ENCODE measurements around the gene HAUS7.

HAUS7 gene

DNA sequence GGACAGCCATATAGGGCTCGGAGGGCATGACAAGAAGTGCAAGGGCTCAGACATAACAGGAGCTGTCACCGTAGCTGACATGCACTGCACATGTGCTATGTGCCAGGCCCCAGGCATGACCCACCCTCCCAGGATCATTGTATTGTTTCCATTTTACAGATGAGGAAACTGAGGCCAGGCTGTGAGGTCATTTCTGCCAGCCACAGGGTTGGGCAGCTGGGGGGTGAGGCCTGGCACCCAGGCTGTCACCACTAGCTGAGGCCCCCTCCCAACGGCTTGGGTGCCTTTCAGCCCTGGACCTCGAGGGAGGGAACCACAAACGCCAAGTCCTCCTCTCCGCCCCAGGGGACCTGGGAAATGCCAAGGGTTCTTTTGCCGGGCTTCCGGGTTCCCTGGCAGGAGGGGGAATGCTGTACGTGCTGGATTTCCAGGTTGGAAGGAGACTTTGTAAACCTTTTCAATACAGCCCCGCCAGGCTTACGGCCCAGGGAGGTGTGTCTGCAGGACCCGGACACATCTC lies 37.2 kb downstream of the HAUS7 start:
- no peak for DNase-seq

DNA sequence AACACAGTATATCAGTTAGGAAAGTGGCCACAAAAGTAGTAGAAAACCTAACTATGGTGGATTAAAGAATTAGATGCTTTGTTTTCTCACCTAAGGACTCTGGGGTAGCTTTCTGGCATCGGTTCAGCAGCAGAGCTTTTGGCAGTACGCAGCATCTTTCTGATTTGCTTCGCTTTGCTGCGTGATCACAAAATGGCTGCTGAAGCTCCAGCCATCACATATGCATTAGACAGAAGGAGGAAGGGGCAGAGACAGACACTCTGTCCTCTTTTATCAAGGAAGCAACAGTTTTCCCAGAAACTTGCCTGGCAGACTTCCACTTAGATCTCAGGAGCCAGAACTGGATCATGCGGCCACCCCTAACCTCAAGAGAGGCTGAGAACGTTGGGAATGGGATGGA lies 39.6 kb downstream of the HAUS7 start:
- no peak for DNase-seq

DNA sequence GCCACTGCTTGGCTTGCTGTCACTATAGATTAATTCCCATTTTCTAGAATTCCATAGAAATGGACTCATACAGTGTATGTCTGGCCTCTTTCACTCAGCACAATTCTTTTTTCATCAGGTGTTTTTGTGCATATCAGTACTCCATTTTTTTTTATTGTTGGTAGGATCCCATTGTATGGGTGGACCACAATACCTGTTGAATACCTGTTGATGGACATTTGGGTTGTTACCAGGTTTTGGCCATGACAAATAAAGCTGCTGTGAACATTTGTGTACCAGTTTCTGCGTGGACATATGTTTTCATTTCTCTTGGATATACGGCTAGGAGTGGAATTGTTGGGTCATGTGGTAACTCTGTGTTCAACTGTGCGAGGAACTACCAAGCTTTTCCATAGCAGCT lies 44.2 kb downstream of the HAUS7 start:
- DNase-seq, result no peak

DNA sequence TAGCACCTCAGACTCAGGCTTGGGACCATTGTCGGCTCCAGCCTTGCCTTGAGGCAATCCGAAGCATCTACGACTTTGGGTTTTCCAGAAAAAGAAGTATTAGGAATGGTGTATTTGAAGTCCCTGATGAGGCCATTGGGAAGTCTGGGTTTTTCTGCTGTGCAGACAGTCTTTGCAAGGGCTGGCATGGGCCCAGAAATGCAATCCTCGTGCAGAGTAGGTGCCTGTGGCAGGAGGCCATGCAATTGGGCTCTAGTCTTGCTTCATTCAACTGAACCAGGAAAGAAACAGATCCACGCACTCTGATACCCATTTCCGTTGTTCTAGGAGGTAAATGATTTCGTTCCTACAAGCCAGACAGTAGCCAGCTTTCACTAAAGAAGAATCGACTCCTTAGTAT lies 46.7 kb downstream of the HAUS7 start:
- no peak for DNase-seq

DNA sequence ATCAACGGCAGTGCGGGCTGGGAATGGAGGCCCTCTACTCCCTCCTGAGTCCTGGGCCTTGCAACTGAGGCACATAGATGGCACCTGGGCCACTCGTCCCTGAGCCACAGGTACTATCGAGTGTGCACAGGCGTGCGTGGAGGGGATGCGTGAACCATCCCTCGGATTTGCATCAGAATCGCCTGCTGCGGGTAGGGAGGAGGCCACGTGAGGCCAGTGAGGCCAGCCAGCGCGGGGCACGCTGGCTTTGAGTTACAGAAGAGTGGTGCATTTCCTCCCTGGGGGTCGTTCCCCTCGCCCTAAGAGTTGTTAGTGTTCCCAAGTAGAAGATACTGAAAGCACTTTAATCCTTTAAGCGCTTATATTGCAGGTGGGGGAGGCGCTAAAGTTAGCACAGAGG lies 48.5 kb downstream of the HAUS7 start:
- no peak for DNase-seq

DNA sequence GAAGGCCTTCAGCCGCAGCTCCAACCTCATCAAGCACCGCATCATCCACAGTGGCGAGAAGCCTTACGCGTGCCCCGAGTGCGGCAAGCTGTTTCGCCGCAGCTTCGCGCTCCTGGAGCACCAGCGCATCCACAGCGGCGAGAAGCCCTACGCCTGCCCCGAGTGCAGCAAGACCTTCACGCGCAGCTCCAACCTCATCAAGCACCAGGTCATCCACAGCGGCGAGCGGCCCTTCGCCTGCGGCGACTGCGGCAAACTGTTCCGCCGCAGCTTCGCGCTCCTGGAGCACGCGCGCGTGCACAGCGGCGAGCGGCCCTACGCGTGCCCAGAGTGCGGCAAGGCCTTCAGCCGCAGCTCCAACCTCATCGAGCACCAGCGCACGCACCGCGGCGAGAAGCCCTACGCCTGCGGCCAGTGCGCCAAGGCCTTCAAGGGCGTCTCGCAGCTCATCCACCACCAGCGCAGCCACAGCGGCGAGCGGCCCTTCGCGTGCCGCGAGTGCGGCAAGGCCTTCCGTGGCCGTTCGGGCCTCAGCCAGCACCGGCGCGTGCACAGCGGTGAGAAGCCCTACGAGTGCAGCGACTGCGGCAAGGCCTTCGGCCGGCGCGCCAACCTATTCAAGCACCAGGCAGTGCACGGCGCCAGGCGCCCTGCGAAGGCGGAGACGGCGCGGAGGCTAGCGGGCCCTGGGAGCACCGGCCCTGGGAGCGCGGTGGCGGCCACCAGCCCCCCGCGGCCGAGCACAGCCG lies 49.4 kb downstream of the HAUS7 start:
- no peak for DNase-seq

DNA sequence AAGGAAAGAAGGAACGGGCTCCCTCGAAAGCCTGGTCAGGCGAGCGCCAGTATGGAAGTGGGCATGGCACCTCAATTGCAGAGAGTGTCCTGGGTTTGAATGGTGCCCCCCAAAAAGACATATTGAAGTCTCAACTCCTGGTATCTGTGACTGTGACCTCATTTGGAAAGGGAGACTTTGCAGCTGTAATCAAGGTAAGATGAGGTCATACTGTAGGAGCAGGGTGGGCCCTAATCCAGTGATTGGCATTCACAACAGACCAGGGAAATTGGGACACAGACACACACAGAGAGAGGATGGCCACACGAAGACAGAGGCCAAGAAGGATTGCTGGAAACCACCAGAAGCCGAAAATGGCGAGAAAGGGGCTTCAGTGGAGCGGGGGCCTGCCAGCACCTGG lies 52.7 kb downstream of the HAUS7 start:
- no peak for DNase-seq

DNA sequence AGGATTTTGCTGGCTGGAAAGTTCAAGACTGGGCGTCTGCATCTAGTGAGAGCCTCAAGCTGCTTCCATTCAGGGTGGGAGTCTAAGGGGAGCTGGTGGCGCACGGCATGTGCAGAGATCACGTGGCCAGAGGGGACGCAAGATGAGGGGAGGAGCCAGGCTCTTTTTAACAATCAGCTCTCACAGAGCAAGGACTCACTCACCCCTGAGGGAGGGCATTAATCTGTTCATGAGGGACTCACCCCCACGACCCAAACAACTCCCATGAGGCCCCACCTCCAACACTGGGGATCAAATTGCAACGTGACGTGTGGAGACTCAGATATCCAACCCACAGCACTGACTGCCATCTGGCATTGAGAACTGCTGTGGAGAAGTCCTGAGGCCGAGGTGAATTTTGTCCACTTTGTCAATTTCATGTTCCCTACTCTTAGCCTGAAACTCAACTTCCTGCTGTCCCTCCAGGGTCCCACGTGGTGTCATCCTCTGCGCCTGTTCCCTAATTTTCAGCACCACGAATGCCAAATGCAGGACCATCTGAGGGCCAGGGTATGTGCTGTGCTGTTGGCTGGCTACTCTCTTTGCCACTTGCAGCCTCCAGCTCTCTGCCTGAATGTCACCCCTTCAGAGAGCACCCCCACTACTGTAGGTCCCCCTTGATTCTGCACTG lies 53.5 kb downstream of the HAUS7 start:
- DNase-seq, result no peak

DNA sequence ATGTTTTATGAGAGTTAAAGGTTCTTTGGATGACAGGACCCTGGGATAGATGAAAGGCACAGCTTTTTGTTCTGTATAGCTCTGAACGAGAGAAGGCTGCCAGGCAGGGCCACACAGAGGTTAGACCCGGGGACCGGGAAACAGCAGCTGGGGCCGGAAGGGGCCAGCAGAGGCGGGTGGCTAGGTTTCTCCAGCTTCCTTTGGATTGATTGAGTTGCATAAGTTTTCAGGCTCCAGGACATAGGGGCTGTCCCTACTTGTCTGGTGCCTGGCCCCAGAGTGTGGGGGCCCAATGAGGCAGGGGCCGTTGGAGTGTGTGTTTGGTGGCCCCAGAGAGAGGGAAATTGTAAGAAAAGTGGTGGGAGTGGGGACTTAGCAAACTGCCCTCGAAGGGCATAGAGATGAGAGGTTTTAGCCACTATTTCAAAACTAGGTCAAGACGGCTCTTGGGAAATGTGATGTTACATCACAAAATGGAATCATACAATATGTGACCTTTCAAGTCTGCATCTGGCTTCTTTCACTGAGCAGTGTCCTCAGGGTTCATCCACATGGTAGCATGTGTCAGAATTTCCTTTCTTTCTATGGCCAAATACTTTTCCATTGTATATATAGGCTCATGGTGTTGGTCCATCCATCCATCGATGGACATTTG lies 55.4 kb downstream of the HAUS7 start:
- DNase-seq, result no peak

DNA sequence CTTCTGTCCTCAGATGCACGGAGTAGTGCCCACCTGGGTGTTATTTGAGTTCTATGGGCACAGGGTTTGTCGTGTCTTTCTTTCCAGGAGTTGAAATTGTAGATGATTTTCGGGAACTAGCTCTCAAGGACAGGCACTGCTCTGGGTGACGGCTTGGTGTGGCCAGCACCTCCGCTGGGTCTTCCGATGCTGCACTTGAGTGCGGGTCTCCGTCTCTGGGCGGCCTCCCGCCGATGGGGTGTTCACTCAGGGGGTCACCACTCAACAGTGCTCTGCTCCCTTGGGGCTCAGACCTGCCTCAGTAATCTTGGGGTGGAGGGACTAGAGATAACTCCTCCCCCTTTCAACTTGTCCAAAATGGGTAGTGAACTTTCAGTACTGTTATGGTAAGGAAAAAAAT lies 56.6 kb downstream of the HAUS7 start:
- DNase-seq, result no peak

DNA sequence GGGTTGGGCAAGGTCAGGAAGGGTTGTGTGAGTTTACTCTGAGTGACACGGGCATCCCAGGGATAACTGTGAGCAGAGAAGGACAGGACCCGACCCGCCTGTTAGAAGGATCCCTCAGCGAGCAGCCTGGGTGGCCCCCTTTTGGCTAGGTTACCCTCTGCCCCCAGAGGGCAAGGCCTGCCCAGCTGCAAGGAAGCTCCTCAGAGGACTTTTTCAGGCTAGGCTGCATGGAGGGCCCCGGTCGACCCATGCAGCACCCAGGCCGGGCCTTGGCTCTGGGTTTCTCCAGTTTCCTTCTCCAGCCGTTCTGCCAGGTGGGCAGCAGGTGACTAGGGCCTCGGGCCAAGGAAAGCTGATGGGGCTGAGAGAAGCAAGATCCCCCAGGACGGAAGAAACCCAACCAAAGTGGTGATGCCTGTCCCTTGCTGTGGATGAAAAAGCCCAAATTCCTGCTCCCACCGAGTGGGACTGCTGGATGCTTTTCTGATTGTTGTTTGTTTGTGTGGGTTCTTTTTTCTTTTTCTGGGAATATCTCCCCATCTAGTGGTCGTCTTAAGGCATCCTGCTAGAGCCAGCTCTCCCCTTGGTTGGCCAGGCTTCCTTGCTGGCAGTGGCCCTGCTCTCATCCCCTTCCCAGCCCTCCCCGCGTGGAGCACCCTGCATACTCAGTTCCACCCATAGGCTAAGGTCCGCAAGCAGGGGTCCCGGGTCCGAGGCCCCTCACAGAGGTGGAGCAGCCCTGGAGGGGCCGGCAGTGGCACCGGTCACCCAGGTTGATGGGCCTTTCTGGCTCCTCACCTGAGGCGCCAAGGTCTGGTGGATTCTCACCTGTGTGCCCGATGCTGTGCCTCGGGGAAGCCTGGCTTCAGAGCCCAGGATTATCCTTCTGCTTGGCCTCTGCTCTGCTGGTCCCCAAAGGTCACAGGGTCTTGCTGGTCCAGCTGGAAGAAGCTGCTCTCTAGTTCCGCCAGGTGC lies 57.3 kb downstream of the HAUS7 start:
- no peak for DNase-seq

DNA sequence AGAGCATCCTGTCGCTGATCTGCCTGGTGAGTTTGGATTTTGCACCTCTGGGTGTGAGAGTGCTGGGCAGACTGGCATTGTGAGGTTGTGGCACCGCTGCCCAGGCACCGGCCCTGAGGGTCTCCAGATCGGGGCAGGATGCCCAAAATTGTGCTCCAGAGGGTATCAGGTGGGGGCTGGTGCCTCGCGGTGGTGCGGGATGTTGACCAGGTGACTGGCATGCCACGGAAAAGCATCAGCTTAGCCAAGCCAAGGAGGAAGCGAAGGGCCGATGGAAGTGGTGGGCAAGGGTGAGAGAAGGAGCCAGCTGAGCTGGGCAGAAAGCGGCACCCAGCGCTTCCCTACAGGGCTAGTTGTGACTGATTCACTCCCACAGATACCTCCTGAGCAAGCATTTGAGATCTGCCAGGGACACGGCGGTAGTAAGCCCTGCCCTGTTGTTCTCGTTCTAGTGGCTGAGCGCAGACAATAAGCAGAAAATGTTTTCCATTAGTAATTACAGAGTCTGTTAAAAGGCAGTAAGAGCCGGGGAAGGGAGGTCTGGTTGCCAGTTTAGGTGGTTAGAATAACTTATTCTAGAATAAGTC lies 58.3 kb downstream of the HAUS7 start:
- DNase-seq, result no peak

DNA sequence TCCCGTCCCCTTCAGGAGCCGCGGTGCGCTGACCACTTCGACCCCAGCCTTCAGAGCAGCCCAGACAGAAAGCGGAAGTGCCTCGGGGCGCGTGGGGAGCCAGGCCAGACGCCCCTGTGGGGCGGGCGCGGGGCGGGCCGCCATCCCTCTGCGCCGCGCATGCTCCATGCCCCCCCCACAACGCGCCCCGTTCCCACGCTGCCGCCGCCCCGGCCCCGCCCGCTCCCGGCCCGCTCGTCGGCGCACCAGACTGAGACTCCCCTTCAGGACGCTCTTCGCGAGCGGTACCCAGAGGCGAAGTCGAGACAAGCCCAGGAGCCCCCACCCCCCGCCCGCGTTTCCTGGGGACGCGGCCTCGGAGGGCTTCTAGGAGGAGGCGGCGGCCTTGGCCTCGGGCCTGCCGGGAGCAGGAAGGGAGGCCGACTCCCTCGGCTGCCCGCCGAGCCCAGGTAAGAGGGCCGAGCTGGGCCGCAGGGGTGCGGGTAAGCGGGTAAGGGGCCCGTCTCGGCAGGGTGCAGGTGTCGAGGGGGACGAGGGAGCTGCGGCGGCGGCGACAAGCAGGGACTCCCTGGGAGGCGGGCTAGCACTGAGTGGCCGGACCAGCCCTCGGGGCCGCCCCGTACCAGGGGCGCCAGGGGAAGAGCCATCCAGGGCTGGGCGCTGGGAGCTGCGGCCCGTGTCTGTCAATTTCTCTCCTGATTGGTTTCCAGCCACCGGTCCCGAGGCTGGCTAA lies 59.0 kb downstream of the HAUS7 start, which contains the start of gene ZFP92:
TSS of gene ZFP92 (plus strand) at position 218 of the 733 bp plus-strand sequence. CDS start 6,851 bp downstream, outside the sequence.
- DNase-seq, result no peak

DNA sequence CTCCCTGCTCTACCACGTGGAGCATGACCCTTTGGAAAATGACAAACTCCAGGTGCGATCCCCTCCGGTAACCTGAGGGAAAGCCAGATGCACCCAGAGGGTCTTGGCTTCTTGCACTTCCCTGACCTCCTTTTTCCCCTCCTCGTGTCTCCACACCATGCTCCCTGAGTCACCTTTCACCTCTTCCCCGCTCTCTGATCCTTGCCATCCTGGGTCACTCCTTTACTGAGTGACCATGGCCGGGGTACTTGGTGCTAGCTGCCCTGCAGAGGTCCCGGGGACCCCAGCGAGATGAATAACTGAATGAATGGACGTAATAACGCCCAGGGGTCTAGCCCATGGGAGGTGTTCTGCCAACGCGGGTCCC lies 59.5 kb downstream of the HAUS7 start:
- no peak for DNase-seq

DNA sequence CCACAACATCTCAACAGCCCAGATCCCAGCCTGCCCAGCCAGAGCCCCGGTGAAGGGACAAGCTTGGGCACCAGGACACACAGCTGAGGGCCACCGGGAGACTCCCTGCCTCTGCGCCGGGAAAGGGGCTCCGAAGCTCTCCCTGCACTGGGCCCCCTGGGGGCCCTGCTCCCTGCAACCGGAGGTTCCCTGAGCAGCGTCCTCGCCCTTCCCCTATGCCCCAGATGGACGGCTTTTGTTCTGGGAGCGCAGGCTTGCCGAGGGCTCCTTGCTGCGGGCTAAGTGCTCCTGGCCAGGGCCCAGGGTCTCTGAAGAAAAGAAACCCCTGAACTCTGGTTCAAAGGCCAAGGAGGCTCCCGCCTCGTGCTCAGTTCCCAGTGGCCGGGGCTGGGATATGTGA lies 60.0 kb downstream of the HAUS7 start:
- no peak for DNase-seq

DNA sequence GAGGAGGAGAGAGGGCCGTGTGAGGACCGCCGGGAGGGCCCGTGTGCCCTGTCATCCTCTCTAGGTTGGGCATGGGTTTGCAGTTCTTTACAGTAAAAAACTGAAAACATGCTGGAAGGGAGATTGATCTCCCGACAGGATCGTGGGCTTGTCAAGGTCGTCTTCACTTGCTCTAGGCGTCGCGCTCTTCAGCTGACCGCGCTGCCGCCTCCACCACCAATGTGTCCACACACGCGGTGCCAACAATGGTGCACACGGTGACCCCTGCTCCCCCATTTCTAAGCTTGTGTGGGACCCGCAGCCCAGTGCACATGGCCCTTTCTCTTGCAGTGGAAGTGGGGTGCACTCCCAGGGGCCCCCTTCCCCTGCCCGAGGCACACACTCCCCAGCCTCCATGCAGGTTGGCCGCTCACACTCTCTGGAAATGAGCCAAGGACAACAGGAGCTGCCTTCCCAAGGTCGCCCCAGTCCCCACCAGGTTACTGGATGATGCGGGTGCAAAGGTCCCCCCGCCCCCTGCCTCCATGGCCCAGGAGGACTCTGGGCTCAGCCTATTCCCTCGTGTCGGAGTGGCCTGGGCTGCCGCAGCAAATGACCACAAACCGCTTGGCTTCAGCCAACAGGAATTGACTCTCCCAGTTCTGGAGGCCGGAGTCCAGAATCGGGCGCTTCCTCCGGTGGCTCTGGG lies 60.8 kb downstream of the HAUS7 start:
- DNase-seq, result no peak

DNA sequence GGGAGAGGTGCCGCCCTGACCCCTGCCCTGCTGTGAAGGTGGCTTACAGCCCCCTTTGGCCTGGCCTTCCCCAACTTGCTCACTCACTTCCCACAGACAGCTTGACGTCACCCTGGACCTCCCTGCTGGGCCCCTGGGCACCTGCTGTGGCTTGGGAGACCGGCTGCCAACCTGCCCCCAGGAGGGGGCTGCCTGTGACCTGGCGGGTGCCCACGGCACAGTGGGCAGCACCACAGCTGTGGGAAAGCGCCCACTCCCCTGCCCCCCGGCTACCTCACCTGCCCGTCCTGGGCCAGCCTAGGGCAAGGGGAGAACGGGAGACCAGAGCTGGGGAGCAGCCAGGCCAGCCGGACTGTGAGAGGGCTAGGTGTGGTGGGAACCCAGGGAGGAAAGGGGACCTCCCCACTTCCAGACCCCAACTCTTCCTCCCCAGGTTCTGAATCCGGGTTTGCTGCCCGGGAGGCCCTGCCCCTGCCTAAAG lies 61.5 kb downstream of the HAUS7 start:
- no peak for DNase-seq

DNA sequence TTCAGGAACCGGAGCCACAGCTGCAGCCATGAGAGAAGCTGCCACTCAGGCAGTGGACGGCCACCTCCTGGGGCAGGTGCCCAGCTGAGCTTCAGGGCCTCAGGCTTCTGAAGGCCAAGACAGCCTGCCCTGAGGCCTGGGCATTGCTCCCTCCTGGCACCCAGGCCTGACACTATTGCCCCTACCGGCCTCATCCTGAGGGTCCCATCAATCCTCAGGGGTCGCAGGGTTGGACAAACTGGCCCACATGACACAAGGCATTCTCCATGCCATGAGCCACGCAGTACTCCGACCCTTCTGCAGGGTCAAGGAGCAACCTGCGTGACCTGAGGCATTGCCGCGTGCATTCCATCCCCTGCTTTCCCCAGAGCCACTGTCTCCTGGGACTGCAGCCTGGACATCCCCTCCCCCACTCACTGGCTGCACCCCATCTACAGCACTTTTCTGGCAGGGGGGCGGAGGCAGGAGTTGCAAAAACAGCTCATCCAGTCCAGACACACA lies 62.1 kb downstream of the HAUS7 start:
- no peak for DNase-seq

DNA sequence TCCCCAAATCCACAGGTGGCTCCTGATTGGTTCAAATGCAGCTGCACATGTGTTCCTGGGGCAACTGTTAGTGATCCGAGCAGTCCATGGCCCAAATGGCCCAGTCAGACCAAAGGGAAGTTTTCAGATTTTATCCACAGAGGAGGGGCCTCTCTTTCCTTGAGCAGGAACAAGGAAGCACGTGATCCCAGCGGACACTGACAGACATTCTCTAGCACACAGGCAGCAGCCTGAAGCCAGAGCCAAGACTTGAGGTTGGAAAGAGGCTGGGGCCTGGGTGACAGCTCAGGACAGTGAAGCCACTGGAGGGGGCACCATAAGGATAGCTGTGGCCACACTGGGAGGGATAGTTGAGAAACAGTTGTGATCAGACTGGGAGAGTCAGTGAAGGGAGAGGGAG lies 62.6 kb downstream of the HAUS7 start:
- DNase-seq, result no peak

DNA sequence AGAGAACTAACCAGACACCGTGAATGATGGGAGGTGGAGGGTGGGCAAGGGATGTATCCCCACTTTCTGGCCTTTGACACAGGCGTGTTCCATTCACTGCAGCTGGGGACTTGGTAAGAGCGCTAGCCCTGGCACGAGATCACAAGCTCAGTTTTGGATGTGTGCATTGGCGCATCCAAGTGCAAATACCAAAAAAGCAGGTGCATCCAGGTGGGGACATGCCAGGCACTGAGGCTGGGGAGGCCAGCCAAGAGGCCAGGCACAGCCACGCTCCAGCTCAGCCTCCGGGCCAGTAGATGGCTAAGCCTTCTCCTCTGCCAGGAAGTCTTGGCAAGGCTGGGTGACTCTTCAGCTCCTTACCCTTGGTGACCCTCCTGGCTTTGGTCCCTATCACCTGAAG lies 63.5 kb downstream of the HAUS7 start:
- DNase-seq, result no peak

DNA sequence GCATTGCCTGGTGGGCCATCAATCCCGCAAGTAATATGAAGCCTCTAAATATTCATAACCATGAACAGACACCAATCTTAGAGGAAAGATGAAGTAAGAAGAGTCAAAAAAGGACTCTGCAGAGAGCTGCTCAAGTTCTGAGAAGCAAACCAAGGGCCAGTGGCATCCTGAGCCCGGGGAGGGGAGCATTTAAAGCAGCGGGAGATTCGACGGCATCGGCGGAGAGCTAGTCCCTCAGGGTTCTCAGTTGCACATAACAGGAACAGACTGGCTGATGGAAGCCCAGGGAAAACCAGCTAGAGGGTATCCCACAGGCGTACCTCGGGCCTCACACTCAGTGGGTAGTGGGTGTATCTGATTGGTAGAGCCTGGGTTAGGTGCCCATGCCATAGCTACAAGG lies 64.4 kb downstream of the HAUS7 start:
- DNase-seq, result no peak

Measured in right hindlimb (tissue), 1 donor.